ENCODE results near the gene LCOR.
"Not testable (repeated sequence)": the region's sequence is repeated elsewhere in the genome, so short reads cannot be mapped to it uniquely, and the experiment has no call there.

The LCOR gene

DNA sequence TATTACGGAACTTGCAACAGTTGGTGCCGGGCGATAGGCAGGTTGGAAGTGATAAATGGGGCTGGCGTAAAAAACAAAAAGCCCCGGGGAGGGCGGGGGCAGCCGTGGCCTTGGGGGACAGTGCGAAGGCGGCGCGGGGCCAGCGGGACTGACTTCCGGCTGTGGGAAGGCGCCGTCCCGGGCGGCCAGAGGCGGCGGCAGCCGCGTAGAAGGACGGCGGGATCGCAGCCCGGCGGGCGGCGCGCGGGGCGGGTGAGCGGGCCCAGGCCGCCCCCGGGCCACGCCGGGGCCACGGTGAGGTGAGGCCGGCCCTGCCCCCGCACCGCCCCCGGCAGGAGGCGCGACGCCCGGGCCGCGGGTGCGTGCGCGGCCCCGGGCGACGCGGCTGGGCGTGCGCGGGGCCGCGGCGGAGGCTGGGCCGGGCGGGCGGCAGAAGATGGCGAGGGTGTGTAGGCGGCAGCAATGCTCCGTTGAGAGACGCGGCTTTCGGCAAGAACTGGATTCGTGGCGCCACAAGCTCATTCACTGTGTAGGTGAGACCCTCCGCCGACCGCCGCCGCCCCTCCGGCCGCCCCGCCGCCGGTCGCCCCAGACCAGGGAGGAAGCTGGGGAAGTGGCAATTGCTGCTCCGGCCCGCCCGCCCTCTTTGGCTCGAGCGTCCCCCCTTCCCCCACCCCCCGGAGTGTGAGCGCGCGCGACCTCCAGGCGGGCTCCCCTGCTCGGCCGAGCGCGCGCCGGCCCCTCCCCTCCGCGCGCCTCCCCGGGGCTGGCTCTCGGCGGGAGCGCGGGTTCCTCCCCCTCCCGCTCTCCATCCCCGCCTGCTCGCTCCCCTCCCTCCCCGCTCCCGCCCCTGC lies at the start of gene LCOR:
Gene LCOR (plus strand): TSS at position 432 of the 854 bp plus-strand sequence. CDS start 116,760 bp downstream, outside the sequence.
- in situ Hi-C loops (cut with MboI; ENCODE audit: low sequenced_read_pairs): no loop called here

DNA sequence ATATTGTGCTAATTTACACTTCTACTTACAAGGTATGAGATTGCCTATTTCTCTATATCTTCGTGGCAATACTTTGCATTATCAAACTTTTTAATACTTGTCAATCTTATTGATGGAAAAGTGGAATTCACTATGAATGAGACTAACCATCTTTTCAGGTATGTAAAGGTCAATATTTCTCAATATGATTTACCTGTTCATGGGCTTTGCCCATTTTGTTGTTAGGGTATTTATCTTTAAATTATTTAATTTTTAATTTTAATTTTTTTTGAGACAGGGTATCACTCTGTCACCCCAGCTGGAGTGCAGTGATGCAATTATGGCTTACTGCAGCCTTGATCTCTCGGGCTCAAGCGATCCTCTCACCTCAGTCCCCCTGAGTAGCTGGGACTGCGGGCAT lies 47.8 kb upstream of the LCOR start:
- in situ Hi-C loops (cut with MboI; ENCODE audit: low sequenced_read_pairs): no loop called here

GRCh38 chr10:96789571-96790108 lies 42.5 kb upstream of the LCOR start:
- in situ Hi-C loops (cut with MboI; ENCODE audit: low sequenced_read_pairs): no loop called here

DNA sequence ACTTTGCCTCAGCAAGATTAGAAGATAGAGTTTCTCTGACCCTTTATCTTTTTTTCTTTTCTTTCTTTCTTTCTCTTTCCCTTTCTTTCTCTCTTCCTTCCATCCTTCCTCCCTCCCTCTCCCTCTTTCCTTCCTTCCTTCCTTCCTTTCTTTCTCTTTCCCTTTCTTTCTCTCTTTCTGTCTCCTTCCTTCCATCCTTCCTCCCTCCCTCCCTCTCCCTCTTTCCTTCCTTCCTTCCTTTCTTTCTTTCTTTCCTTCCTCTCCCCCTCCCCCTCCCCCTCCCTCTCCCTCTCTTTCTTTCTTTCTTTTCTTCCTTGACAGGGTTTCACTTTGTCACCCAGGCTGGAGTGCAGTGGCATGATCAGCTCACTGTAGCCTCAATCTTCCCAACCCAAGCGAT lies 40.2 kb upstream of the LCOR start:
- in situ Hi-C loops (cut with MboI; ENCODE audit: low sequenced_read_pairs): no loop called here

DNA sequence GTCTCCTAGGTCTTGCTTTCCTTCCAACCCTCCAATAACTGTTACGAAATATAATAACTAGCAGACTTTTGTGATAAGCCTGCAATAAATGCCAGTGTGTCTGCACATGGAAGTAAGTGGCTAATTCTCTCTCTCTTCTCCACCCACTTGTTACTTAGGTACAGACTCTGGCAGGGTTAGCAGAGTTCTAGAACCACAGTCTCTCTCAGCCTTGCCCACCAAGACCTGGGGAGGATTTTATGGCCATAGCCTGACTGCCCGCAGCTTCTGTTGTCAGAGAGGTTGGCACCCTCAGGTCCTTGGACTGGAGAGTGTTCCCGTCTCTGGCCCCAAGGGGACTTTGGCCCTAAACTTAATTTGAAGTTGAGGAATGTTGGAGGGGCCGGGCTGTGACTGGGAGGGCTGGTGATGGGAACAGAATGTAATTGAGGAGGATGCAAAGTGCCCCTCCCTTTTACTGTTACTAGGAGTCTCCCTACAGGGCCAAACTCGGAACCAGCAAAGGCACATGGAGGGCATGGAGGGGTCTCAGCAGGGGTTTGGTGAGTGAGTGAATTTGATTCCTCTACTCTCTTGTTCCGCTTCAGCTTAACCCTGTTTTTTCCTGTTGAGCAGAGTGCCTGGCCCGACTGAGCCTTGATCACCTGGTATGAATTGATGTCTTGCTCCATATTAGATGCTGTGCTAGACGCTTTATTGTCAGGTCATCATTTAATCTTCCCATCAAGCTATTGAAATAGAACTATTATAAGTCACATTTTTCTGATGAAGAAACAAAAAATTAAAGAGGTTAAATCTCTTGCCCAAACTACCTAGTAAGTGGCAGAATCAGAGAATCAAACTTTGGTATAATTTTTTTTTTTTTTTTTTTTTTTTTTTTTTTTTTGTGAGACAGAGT lies 37.0 kb upstream of the LCOR start:
- in situ Hi-C loops (cut with MboI; ENCODE audit: low sequenced_read_pairs): no loop called here

GRCh38 chr10:96797485-96797884 lies 34.6 kb upstream of the LCOR start:
- in situ Hi-C loops (cut with MboI; ENCODE audit: low sequenced_read_pairs): no loop called here

GRCh38 chr10:96803288-96803664 lies 28.8 kb upstream of the LCOR start:
- in situ Hi-C loops (cut with MboI; ENCODE audit: low sequenced_read_pairs): no loop called here

DNA sequence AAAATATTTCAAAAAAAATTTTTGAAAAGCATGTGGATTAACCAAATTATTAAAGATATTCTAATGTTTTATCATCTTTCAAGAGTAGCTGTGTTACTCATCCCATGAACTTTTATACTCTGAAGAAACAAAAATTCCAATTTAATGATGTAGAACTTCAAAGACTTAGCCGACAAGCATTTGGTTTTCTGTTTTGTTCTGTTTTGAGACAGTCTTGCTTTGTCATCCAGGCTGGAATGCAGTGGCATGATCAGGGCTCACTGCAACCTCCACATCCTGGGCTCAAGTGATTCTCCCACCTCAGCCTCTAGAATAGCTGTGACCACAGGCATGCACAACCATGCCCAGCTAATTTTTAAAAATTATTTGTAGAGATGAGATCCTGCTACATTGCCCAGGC lies 17.8 kb upstream of the LCOR start:
- in situ Hi-C loops (cut with MboI; ENCODE audit: low sequenced_read_pairs): no loop called here

GRCh38 chr10:96818971-96819370 lies 13.1 kb upstream of the LCOR start:
- in situ Hi-C loops (cut with MboI; ENCODE audit: low sequenced_read_pairs): not testable (repeated sequence)

GRCh38 chr10:96820765-96821164 lies 11.3 kb upstream of the LCOR start:
- in situ Hi-C loops (cut with MboI; ENCODE audit: low sequenced_read_pairs): no loop called here

GRCh38 chr10:96826438-96826837 lies 5.7 kb upstream of the LCOR start:
- in situ Hi-C loops (cut with MboI; ENCODE audit: low sequenced_read_pairs): no loop called here

DNA sequence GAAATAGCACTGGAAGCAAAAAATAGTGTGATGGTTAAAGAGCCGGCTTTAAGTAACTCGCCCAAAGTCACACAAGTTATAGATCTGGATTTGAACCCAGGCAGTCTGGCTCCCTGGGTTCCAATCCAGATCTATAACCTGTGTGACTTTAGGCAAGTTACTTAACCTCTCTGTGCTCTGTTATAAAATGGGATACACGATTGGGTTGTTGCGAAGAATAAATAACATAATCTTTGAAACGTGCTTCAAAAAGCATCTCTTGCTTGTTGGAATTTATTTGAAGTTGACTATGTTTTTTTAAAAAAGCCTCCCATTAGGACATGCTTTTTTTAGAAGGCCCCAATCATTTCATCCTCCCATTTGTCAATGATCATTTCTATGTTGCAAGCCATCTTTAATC lies 3.5 kb upstream of the LCOR start:
- in situ Hi-C loops (cut with MboI; ENCODE audit: low sequenced_read_pairs): no loop called here

DNA sequence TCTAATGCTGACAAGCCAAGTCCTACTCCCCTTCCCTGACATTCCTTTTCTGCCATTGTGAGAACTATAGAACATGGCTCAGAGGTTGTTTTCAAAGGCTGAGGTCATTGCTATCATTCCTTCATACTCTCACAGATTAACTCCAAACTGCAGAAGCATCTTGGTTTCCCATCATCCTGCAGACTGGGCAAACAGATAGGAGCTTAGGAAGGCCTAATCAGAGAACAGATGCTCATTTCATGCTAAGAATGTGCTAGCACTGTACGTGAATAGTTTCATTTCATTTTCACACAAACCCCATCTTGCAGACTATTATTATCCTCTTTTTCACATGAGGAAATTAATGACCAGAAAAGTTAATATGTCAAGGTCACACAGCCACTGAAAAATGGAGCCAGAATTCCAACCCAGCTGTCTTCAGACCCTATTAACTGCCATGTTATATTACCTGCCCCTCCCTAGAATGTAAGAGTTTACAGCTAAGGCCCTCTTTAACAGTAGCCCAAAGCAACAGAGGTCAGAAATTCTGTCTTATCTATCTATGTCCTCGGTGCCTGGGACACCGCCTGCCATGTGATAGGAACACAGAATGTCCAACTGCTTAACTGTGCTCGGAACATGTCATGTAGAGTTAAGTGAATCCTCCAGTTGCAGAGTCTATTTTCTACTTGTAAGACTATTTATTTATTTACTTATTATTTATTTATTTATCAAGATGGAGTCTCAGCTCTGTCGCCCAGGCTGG lies 2.9 kb upstream of the LCOR start:
- in situ Hi-C loops (cut with MboI; ENCODE audit: low sequenced_read_pairs): no loop called here

DNA sequence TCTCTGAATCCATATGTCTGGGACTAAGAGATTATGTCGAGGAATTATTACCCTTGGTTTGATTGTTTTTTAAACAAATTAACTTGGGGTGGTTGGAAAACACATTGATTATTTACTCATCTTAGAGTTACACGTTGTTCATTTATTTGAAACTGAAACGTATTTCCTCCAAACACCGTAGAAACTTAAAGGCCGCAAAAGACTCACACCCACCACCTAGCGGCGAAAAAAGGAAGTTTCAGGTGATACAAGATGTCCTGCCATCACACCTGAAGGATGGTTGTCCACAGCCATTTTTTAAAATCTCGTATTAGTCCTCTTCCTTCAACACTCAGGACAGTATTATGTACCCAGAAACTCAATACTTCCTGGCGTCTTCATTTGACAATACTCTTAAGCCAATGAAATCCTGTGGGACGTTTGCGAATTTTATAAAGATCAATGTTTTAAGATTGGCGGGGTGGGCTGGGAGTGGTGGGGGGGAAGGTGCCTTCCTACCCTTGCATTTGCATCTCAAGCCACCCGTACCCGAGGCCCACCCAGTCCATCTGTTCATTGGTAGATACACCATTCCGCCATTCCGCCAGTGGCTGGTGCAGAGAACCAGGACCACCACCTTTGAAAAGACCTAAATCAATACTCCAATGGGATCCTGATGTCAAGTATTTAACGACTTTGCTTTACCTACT lies 1.4 kb upstream of the LCOR start:
- in situ Hi-C loops (cut with MboI; ENCODE audit: low sequenced_read_pairs): no loop called here

DNA sequence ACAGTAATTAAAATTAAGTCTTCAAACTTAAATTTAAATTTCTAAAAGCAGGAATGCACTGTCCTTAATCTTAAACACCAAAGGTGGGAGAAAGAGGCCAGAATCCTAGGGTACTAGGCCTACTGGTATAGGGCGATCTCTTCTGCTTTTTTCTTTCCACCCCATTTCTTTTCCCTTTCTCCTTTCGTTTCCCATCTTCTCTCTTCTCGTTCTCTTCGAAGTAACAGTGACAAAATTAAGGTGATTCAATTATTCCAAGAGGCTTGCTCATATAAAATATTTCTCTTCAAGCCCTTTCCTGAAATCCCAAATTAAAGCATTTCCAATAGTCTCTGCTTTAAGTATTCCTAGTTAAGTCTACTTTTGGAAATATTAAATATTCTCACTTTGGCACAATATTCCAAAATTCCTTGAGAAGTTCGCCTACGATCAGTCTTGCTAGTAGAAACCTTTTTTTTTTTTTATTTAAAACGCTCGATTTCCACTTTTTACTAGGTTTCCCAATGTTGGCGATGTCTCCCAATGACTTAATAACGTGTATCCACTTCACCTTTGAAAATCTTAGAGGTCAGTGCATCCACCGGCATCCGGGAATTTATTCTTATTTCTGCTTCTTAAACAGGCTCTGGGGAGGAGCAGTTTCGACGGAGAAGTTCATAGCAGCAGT lies 765 bp upstream of the LCOR start:
- in situ Hi-C loops (cut with MboI; ENCODE audit: low sequenced_read_pairs): no loop called here

GRCh38 chr10:96832721-96833219 lies 672 bp downstream of the LCOR start:
- in situ Hi-C loops (cut with MboI; ENCODE audit: low sequenced_read_pairs): no loop called here

- in situ Hi-C loops (cut with MboI; ENCODE audit: low sequenced_read_pairs): no loop called here
These were observed 1.3 kb downstream of the LCOR start for GRCh38 chr10:96833220-96834001.

DNA sequence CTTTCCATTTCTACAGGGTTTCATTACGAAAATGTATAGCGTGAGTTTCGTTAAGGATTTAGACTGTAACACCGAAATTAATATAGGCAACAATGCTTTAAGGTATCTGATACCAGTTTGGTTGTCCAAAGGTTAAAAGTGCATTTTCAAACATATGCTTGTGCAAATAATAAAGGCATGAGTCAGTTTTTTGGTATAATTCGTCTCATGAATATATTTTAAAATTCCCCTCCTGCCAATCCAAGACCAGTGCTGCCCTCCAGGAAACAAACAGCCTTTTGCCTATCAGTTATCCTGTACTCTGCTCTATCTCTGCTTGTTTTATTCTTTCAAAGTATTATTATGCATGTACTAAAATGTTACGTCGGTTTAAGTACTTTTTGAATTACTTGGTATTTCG lies 2.0 kb downstream of the LCOR start:
- in situ Hi-C loops (cut with MboI; ENCODE audit: low sequenced_read_pairs): no loop called here

DNA sequence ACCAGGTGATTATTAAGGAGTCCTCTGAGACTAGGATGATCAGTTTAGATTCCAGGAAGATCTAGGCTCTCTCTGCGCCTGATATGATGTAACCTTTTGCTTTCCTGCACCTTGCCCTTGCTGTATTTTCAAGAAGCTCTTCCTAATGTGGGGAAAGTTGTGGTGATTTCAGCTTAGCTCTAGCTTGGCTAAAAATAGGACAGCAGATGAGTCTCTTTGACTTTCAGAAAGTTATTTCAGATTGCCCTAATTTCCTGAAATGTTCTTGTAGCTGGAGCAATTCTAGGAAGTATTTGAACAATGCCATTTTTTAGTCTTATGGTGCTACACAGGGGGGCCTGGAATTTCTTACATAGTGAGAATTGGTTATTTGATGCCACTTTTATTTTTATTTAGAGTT lies 3.8 kb downstream of the LCOR start:
- in situ Hi-C loops (cut with MboI; ENCODE audit: low sequenced_read_pairs): no loop called here

Measured in hTERT RPE-1 (cell line).